GM08714 (cell line): ENCODE data around the gene IFNA14.
"Not testable (repeated sequence)": the region's sequence is repeated elsewhere in the genome, so short reads cannot be mapped to it uniquely, and the experiment has no call there.

ENCODE experiments used
- H3K4me3 ChIP-seq: fragments of 200-500 bp; sonication (Bioruptor generic); 2 replicates; pipeline ENCODE4 v1.5.1; 2014; ENCODE audit warnings: mild to moderate bottlenecking, low read length, inconsistent platforms
- ZNF274 ChIP-seq: IDR thresholded peaks from 2 replicates; pipeline ENCODE4 v1.6.1; 2012; ENCODE audit warnings: mild to moderate bottlenecking, low read depth, low read length

Gene IFNA14

GRCh38 chr9:21239911-21240310 lies at the start of gene IFNA14:
Gene IFNA14 (minus strand): TSS chr9:21240005. CDS start chr9:21239935, 70 bp downstream.
- no peak within 1 kb of the TSS for H3K4me3 ChIP-seq
- TF ChIP-seq ZNF274: no peak

- H3K4me3 ChIP-seq: no peak overlapping the region
- no peak for TF ChIP-seq ZNF274
These were observed 47.5 kb upstream of the IFNA14 start for GRCh38 chr9:21287280-21287679.

- H3K4me3 ChIP-seq: no peak overlapping the region
- TF ChIP-seq ZNF274: no peak
These were observed 46.9 kb upstream of the IFNA14 start for GRCh38 chr9:21286659-21287058.

GRCh38 chr9:21286099-21286498 lies 46.3 kb upstream of the IFNA14 start:
- no peak for TF ChIP-seq ZNF274
- no peak overlapping the region for H3K4me3 ChIP-seq

- no peak for TF ChIP-seq ZNF274
- no peak overlapping the region for H3K4me3 ChIP-seq
These were observed 41.5 kb upstream of the IFNA14 start for GRCh38 chr9:21281275-21281674.

GRCh38 chr9:21268347-21268657 lies 28.5 kb upstream of the IFNA14 start:
- TF ChIP-seq ZNF274: no peak
- peak overlapping the region; percentile 56; the same call in 1 of the 2 replicates for H3K4me3 ChIP-seq

GRCh38 chr9:21267485-21268346 lies 27.9 kb upstream of the IFNA14 start:
- H3K4me3 ChIP-seq: peak overlapping the region; percentile 67; the same call in 1 of the 2 replicates
- no peak for TF ChIP-seq ZNF274

- H3K4me3 ChIP-seq: peak overlapping the region; percentile 67; the same call in 1 of the 2 replicates
- TF ChIP-seq ZNF274: no peak
These were observed 27.1 kb upstream of the IFNA14 start for GRCh38 chr9:21266733-21267484.

- H3K4me3 ChIP-seq: no peak overlapping the region
- TF ChIP-seq ZNF274: no peak
These were observed 25.8 kb upstream of the IFNA14 start for GRCh38 chr9:21265421-21266189.

GRCh38 chr9:21255538-21256212 lies 15.9 kb upstream of the IFNA14 start:
- no peak for TF ChIP-seq ZNF274
- no peak overlapping the region; the same call in 1 of the 2 replicates for H3K4me3 ChIP-seq

- no peak for TF ChIP-seq ZNF274
- H3K4me3 ChIP-seq: no peak overlapping the region
These were observed 13.1 kb upstream of the IFNA14 start for GRCh38 chr9:21252721-21253547.

- no peak for TF ChIP-seq ZNF274
- H3K4me3 ChIP-seq: no peak overlapping the region
These were observed 11.8 kb upstream of the IFNA14 start for GRCh38 chr9:21251638-21252037.

GRCh38 chr9:21251190-21251589 lies 11.4 kb upstream of the IFNA14 start:
- TF ChIP-seq ZNF274: no peak
- no peak overlapping the region for H3K4me3 ChIP-seq

GRCh38 chr9:21244836-21245235 lies 5.0 kb upstream of the IFNA14 start:
- H3K4me3 ChIP-seq: no peak overlapping the region
- no peak for TF ChIP-seq ZNF274

GRCh38 chr9:21236360-21236714 lies 3.5 kb downstream of the IFNA14 start:
- H3K4me3 ChIP-seq: not testable (repeated sequence)

- not testable (repeated sequence) for H3K4me3 ChIP-seq
These were observed 4.1 kb downstream of the IFNA14 start for GRCh38 chr9:21235468-21236359.
